ENCODE measurements around the gene ZNF211. TPM values are rescaled to one million over a fixed set of nuclear protein-coding genes. Genes with fewer than 3 reads are reported as not detected.

Gene ZNF211
- total RNA-seq, 6 experiments from 2014 or later: 1.7 to 5.4 (median 3.9) TPM

DNA sequence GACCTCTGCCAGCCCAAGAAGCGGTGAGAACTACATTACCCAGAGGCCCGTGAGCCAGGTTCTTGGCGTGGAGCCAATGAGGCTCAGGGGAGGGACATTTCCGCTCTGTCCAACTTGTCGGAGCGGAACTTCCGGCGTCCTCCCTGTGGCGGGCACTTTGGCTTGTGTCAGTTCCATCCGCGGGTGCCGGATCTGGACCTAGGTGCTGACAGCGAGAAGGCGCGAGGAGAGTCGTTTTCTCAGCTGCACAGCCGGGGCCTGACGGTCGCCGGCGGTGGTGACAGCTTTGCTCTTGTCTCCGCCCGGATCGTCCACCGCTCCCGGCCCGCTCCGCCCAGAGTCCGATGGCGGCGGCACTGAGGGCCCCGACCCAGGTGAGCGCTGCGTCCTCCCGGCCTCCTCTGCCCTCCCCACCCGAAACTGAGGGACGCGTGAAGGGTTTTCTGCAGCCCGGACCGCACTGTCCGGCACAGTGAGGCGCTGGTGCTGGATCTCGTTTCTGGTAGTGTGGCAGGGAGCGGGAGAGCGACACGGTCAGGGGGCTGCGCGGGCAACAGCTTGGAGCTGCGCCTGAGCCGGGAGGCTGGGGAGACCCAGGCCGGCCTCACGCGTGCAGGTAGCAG, 33.1 kb upstream of the ZNF211 start, which contains the start of gene ZNF530:
Gene ZNF530, plus strand, starts transcription at position 125 of the 623 bp plus-strand sequence. CDS start 4,461 bp downstream, outside the sequence.
- intact Hi-C loops (cut with DNase I): no loop called here
- Histone ChIP-seq H3K9me3 (peaks cover 0 to 5% (median 0%) of the 10 kb centered on the region in 4 donors), H3K36me3 (no peaks in the 10 kb centered on the region), H3K27me3 (no peaks in the 10 kb centered on the region), H3K4me1 (peaks cover 0 to 5% (median 0%) of the 10 kb centered on the region in 4 donors), H3K4me3 (peak within 1 kb of the TSS; percentile 75 to 91 (median 83)), H3K27ac (no peak within 1 kb of the TSS)
- WGBS (ENCODE audit: insufficient coverage, low coverage, low lambda C conversion rate, missing lambda C conversion rate): 0% methylated on average over 10 of the region's 53 CpGs
- TF ChIP-seq, protein P1, sequence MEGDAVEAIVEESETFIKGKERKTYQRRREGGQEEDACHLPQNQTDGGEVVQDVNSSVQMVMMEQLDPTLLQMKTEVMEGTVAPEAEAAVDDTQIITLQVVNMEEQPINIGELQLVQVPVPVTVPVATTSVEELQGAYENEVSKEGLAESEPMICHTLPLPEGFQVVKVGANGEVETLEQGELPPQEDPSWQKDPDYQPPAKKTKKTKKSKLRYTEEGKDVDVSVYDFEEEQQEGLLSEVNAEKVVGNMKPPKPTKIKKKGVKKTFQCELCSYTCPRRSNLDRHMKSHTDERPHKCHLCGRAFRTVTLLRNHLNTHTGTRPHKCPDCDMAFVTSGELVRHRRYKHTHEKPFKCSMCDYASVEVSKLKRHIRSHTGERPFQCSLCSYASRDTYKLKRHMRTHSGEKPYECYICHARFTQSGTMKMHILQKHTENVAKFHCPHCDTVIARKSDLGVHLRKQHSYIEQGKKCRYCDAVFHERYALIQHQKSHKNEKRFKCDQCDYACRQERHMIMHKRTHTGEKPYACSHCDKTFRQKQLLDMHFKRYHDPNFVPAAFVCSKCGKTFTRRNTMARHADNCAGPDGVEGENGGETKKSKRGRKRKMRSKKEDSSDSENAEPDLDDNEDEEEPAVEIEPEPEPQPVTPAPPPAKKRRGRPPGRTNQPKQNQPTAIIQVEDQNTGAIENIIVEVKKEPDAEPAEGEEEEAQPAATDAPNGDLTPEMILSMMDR (IDR thresholded peaks at IDR 0.05): no peak
- no peak for TF ChIP-seq POLR2A (IDR thresholded peaks at IDR 0.05)
- ATAC-seq (peak; percentile 97 to 100 (median 100)), DNase-seq (peak; percentile 94 to 96 (median 95))

DNA sequence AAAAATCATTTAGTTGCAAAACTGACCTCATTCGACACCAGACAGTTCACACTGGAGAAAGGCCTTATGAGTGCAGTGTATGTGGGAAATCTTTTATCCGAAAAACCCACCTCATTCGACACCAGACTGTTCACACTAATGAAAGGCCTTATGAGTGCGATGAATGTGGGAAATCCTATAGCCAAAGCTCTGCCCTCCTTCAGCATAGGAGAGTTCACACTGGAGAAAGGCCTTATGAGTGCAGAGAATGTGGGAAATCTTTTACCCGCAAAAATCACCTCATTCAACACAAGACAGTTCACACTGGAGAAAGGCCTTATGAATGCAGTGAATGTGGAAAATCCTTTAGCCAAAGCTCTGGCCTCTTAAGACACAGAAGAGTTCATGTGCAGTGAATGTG, 26.0 kb upstream of the ZNF211 start:
- DNase-seq (no peak), ATAC-seq (no peak)
- Histone ChIP-seq H3K27ac (no peak overlapping the region), H3K36me3 (peaks cover 0 to 4% (median 1%) of the 10 kb centered on the region in 4 donors), H3K4me1 (no peaks in the 10 kb centered on the region), H3K4me3 (no peak overlapping the region), H3K27me3 (no peaks in the 10 kb centered on the region), H3K9me3 (peaks cover 0 to 5% (median 0%) of the 10 kb centered on the region in 4 donors)
- intact Hi-C loops (cut with DNase I): no loop called here
- WGBS (ENCODE audit: insufficient coverage, low coverage, low lambda C conversion rate, missing lambda C conversion rate): 93% methylated on average over 5 of the region's 5 CpGs
- TF ChIP-seq POLR2A (IDR thresholded peaks at IDR 0.05): no peak
- TF ChIP-seq, protein P1 (IDR thresholded peaks at IDR 0.05): no peak

GRCh38 chr19:57611113-57611512, 21.9 kb upstream of the ZNF211 start:
- WGBS (ENCODE audit: insufficient coverage, low coverage, low lambda C conversion rate, missing lambda C conversion rate): 81% methylated on average over 4 of the region's 4 CpGs
- no peak overlapping the region for H3K4me3 ChIP-seq
- ATAC-seq: no peak

GRCh38 chr19:57613941-57614743, 18.8 kb upstream of the ZNF211 start, which contains the start of gene ZNF134:
Gene ZNF134, plus strand, starts transcription at chr19:57614242. Its CDS starts 5,227 bp downstream, at chr19:57619469.
- intact Hi-C loops (cut with DNase I): no loop called here
- Histone ChIP-seq H3K36me3 (peaks cover 0 to 8% (median 3%) of the 10 kb centered on the region in 4 donors), H3K4me1 (peaks cover 0 to 4% (median 0%) of the 10 kb centered on the region in 4 donors), H3K4me3 (peak within 1 kb of the TSS; percentile 91 to 100 (median 94)), H3K27ac (peak within 1 kb of the TSS in 1 of 3 donors; percentile 18), H3K27me3 (no peaks in the 10 kb centered on the region), H3K9me3 (peaks cover 0 to 31% (median 16%) of the 10 kb centered on the region in 4 donors)
- 5% methylated on average over 20 of the region's 64 CpGs for WGBS (ENCODE audit: insufficient coverage, low coverage, low lambda C conversion rate, missing lambda C conversion rate)
- TF ChIP-seq, protein P1 (IDR thresholded peaks at IDR 0.05): peak in 3 of 4 donors; percentile 17 to 31 (median 29)
- no peak for TF ChIP-seq POLR2A (IDR thresholded peaks at IDR 0.05)
- ATAC-seq (peak; percentile 98 to 100 (median 100)), DNase-seq (peak; percentile 92 to 96 (median 94))

More at GRCh38 chr19:57611113-57611512, 21.9 kb upstream of the ZNF211 start:
- Histone ChIP-seq H3K36me3 (peaks cover 0 to 4% (median under 1%) of the 10 kb centered on the region in 4 donors), H3K27ac (no peak overlapping the region), H3K27me3 (no peaks in the 10 kb centered on the region), H3K4me1 (peaks cover 0 to 4% (median 0%) of the 10 kb centered on the region in 4 donors), H3K9me3 (peaks cover 0 to 7% (median 2%) of the 10 kb centered on the region in 4 donors)
- intact Hi-C loops (cut with DNase I): no loop called here
- no peak for DNase-seq
- no peak for TF ChIP-seq POLR2A (IDR thresholded peaks at IDR 0.05)
- TF ChIP-seq, protein P1 (IDR thresholded peaks at IDR 0.05): no peak
